Stomach smooth muscle (tissue), 2 donors: ENCODE measurements around the gene IRAG1.

ENCODE experiments used
- H3K27ac ChIP-seq: one replicate; pipeline ENCODE4 v1.7.0; 2013; ENCODE audit warnings: mild to moderate bottlenecking, low read length, inconsistent platforms
- H3K27me3 ChIP-seq, 2 donors: one replicate each; pipeline ENCODE4 v1.7.0; 2013; ENCODE audit warnings: low read length in 2 of 2; ENCODE audit not compliant: insufficient read depth in 2 of 2, control insufficient read depth in 1 of 2
- H3K36me3 ChIP-seq, 2 donors: one replicate each; pipeline ENCODE4 v1.7.0; 2013; ENCODE audit warnings: low read length in 2 of 2; ENCODE audit not compliant: control insufficient read depth in 2 of 2, insufficient read depth in 2 of 2
- H3K4me1 ChIP-seq: one replicate; pipeline ENCODE4 v1.7.0; 2013; ENCODE audit warnings: low read length; ENCODE audit not compliant: control insufficient read depth, insufficient read depth
- H3K4me3 ChIP-seq, 2 donors: one replicate each; pipeline ENCODE4 v1.7.0; 2013; ENCODE audit warnings: low read length in 2 of 2
- H3K9ac ChIP-seq, 2 donors: one replicate each; pipeline ENCODE4 v1.7.0; 2013; ENCODE audit warnings: low read length in 2 of 2, mild to moderate bottlenecking in 1 of 2
- H3K9me3 ChIP-seq, 2 donors: one replicate each; pipeline ENCODE4 v1.7.0; 2013; ENCODE audit warnings: low read length in 2 of 2; ENCODE audit not compliant: control insufficient read depth in 2 of 2
- donor health status: healthy.
- donor health status: Pancreatic carcinoma.

The IRAG1 gene

GRCh38 chr11:10725114-10725906 is 31.8 kb upstream of the IRAG1 start:
- no peak overlapping the region for H3K4me3 ChIP-seq

GRCh38 chr11:10722307-10722706 is 28.8 kb upstream of the IRAG1 start:
- no peaks in the 10 kb centered on the region for H3K27me3 ChIP-seq
- H3K9me3 ChIP-seq: no peaks in the 10 kb centered on the region
- no peak overlapping the region for H3K4me3 ChIP-seq

More at GRCh38 chr11:10725114-10725906, 31.8 kb upstream of the IRAG1 start:
- Histone ChIP-seq H3K9me3 (no peaks in the 10 kb centered on the region), H3K27ac (no peak overlapping the region), H3K4me1 (peaks cover 3% of the 10 kb centered on the region), H3K9ac (no peak overlapping the region), H3K27me3 (no peaks in the 10 kb centered on the region), H3K36me3 (no peaks in the 10 kb centered on the region)

DNA sequence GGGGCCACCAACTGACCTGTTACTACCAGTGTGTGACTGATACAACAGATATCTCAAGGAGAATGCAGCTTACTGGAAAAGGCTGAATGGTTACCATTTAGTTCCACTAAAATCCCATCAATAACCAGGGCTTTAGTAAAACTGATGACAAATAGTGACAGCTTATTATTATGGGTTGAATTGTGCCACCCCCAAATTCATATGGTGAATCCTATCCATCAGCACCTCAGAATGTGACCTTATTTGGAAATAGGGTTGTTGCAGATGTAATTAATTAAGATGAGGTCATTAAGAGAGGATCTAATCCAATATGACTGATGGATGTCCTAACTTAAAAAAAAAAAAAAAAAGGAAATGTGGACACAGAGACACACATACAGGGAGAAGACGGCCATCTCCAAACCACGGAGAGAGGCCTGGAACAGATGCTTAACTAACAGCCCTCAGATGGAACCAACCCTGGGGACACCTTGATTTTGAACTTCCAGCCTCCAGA is 27.4 kb upstream of the IRAG1 start:
- H3K4me1 ChIP-seq: no peaks in the 10 kb centered on the region
- H3K36me3 ChIP-seq: no peaks in the 10 kb centered on the region
- H3K9me3 ChIP-seq: no peaks in the 10 kb centered on the region
- H3K27ac ChIP-seq: no peak overlapping the region
- no peak overlapping the region for H3K4me3 ChIP-seq
- H3K27me3 ChIP-seq: no peaks in the 10 kb centered on the region
- no peak overlapping the region for H3K9ac ChIP-seq

More at GRCh38 chr11:10722307-10722706, 28.8 kb upstream of the IRAG1 start:
- Histone ChIP-seq H3K36me3 (no peaks in the 10 kb centered on the region), H3K4me1 (no peaks in the 10 kb centered on the region), H3K9ac (no peak overlapping the region), H3K27ac (no peak overlapping the region)

DNA sequence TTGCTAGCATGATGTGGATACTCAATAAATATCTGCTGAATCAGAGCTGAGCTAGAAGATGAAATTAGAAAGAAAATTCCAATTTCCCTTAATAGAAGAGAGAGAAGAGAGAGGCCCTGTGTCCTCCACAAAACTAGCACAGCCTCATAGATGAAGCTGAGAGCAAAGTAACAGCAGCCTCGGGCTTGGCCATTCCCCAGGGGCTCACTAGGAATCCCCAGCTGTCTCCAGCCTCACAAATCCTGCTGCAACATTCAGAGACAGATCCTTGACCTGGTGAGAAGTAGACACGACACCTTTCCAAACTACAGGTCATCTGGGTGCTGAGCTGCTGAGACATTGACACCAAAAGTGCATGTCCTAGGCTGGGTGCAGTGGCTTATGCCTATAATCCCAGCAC is 26.1 kb upstream of the IRAG1 start:
- Histone ChIP-seq H3K27ac (no peak overlapping the region), H3K4me1 (peaks cover 2% of the 10 kb centered on the region), H3K9ac (no peak overlapping the region), H3K27me3 (no peaks in the 10 kb centered on the region), H3K9me3 (no peaks in the 10 kb centered on the region), H3K36me3 (no peaks in the 10 kb centered on the region), H3K4me3 (no peak overlapping the region)

DNA sequence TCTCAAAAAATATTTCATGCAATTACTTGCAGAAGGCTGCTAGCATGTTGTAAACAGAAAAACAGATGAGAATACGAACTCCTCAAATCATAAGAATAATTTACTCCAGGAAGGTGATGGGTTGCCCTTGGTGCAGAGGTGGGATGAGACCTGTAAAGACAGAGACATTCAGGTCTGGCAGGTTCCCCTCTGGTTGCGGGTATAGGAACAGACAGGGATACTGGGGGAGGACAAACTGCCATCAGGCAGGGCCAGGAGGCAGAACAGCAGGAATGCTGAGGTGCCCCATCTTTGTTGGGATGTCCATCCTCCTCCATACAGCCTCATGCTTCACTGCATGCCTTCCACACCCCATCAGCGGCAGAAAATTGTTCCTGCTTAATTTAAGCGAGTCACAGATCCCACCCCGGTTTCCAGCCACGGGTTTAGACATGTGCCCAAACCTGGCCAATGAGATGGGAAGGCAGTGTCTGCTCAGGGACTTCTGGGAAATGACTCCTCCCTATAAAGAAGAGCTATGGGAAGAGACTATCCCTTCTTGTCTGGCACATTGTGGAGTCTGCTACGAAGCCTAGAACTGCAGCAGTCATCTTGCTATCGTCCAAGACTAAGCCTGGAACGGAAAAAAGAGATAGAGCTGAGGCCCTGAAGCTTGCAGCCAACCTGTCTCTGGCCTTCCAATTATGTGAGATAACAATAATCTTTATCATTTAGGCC is 23.1 kb upstream of the IRAG1 start:
- Histone ChIP-seq H3K9me3 (no peaks in the 10 kb centered on the region), H3K9ac (no peak overlapping the region), H3K36me3 (no peaks in the 10 kb centered on the region), H3K4me3 (no peak overlapping the region), H3K27ac (no peak overlapping the region), H3K27me3 (no peaks in the 10 kb centered on the region), H3K4me1 (peaks cover 2% of the 10 kb centered on the region)

DNA sequence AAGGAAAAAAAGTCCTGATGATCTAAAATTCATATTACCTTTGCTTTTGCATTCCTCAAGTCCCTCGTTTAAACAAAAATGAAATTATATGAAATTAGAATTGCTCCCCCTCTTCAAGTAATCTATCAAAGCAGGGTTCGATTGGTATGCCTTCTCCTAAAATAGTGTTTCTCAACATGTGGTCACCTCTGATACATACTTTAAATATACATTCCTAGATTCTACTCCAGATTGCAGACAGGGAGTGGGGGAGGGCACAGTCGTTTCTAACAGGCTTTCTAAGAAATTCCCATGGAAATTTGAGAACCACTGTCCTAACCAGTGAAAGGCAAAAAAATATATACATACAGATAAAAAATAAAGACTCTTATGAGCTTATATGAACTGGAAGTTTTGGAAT is 22.6 kb upstream of the IRAG1 start:
- no peak overlapping the region for H3K27ac ChIP-seq
- no peaks in the 10 kb centered on the region for H3K9me3 ChIP-seq
- peaks cover 2% of the 10 kb centered on the region for H3K4me1 ChIP-seq
- H3K27me3 ChIP-seq: no peaks in the 10 kb centered on the region
- no peaks in the 10 kb centered on the region for H3K36me3 ChIP-seq
- H3K9ac ChIP-seq: no peak overlapping the region
- H3K4me3 ChIP-seq: no peak overlapping the region

- Histone ChIP-seq H3K27me3 (no peaks in the 10 kb centered on the region), H3K9me3 (no peaks in the 10 kb centered on the region), H3K27ac (no peak overlapping the region), H3K4me1 (peaks cover 2% of the 10 kb centered on the region), H3K9ac (no peak overlapping the region), H3K4me3 (no peak overlapping the region), H3K36me3 (no peaks in the 10 kb centered on the region)
Observed at GRCh38 chr11:10715571-10715970, 22.0 kb upstream of the IRAG1 start.

DNA sequence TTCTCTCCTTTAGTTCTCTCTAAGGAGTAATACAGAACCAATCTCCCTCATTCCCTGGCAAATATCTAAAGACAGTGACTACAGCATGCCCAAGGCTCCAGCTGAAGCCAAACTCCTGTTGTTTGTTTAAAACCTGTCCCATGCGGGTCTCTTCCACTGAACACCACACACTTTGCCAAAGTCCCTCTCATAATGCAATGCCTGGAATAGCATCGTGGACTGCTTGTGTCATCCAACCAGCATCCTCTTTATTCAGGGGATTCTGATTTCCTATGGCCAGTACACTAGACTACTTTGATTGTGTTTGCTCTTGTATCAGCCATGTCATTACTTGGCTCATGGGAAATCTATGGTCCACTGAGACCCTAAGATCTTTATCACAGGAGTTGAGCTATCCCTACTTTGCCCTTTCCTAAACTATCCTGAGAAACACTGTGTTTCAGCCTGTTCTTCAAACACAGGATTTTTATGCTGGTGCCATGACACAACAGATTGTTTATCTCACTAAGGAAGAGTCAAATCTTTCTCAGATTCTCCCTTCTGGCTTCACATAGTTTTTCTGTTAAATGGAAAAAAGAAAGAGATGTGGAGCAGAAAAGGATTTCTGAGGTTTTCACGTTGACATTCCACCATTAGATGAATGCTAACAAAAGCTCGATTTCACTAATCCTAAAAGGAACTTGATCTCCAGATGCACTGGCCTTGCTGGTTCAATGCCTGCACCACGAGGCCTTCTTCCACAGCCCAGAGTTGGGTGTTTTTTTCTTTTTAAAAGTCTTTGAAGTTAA is 15.9 kb upstream of the IRAG1 start:
- Histone ChIP-seq H3K27me3 (no peaks in the 10 kb centered on the region), H3K9me3 (no peaks in the 10 kb centered on the region), H3K36me3 (no peaks in the 10 kb centered on the region), H3K4me3 (no peak overlapping the region), H3K4me1 (no peaks in the 10 kb centered on the region), H3K27ac (no peak overlapping the region), H3K9ac (no peak overlapping the region)

- peaks cover 0 to 2% of the 10 kb centered on the region in 2 donors for H3K27me3 ChIP-seq
- no peak overlapping the region for H3K4me3 ChIP-seq
- no peaks in the 10 kb centered on the region for H3K4me1 ChIP-seq
- no peak overlapping the region for H3K27ac ChIP-seq
- H3K9me3 ChIP-seq: no peaks in the 10 kb centered on the region
- H3K9ac ChIP-seq: no peak overlapping the region
- H3K36me3 ChIP-seq: no peaks in the 10 kb centered on the region
Observed at GRCh38 chr11:10708131-10708530, 14.6 kb upstream of the IRAG1 start.

DNA sequence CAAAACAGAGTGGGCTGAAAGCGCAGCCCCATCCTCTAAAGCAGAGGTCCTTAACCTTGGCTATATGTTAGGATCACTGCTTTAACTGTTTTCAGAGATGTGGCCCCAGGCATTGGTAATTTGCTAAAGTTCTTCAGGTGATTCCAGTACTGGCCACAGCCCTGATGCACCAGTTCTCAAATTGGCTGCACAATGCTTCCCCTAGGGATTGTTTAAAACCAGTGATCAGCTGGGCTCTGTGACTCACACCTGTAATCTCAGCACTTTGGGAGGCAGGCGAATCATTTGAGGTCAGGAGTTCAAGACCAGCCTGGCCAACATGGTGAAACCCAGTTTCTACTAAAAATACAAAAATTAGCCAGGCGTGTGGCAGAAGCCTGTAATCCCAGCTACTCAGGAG is 8.4 kb upstream of the IRAG1 start:
- Histone ChIP-seq H3K4me3 (no peak overlapping the region), H3K4me1 (peaks cover 4% of the 10 kb centered on the region), H3K9ac (no peak overlapping the region), H3K27me3 (peaks cover 0 to 2% of the 10 kb centered on the region in 2 donors), H3K36me3 (no peaks in the 10 kb centered on the region), H3K27ac (no peak overlapping the region), H3K9me3 (no peaks in the 10 kb centered on the region)
